Astrocyte (in vitro differentiated cells and primary cell): ENCODE data around the gene FAM168A. TPM values are rescaled to one million over a fixed set of nuclear protein-coding genes. Genes with fewer than 3 reads are reported as not detected.

ENCODE experiments used
- DNase-seq: peaks from one replicate; pipeline ENCODE4 v3.0.0-alpha.2; 2010; ENCODE audit warnings: low read depth
- FAIRE-seq: peaks from 2 replicates; lab custom pipeline; 2011; peaks lifted over from hg19 to GRCh38; lab: Jason Lieb, UNC
- H2AFZ ChIP-seq: 2 replicates; pipeline ENCODE4 v1.6.0; 2012; ENCODE audit warnings: low read depth, low read length, inconsistent platforms
- H3K27ac ChIP-seq: 2 replicates; pipeline ENCODE4 v1.5.1; 2011; ENCODE audit warnings: low read depth, low read length, inconsistent platforms
- H3K27me3 ChIP-seq: 2 replicates; pipeline ENCODE4 v1.6.0; 2011; ENCODE audit warnings: low read length, inconsistent platforms; ENCODE audit not compliant: insufficient read depth
- H3K36me3 ChIP-seq: 2 replicates; pipeline ENCODE4 v1.5.1; 2011; ENCODE audit warnings: low read length, inconsistent platforms; ENCODE audit not compliant: insufficient read depth
- H3K4me1 ChIP-seq: 2 replicates; pipeline ENCODE4 v1.5.1; 2011; ENCODE audit warnings: low read length, inconsistent platforms; ENCODE audit not compliant: insufficient read depth
- H3K4me2 ChIP-seq: 2 replicates; pipeline ENCODE4 v1.6.0; 2012; ENCODE audit warnings: low read length, inconsistent platforms
- H3K4me3 ChIP-seq: 2 replicates; pipeline ENCODE4 v1.5.1; 2011; ENCODE audit warnings: low read depth, mild to moderate bottlenecking, low read length, inconsistent platforms; ENCODE audit not compliant: insufficient read depth
- H3K79me2 ChIP-seq: 2 replicates; pipeline ENCODE4 v1.6.0; 2012; ENCODE audit warnings: mild to moderate bottlenecking, low read length, inconsistent platforms; ENCODE audit not compliant: insufficient read depth
- H3K9ac ChIP-seq: 2 replicates; pipeline ENCODE4 v1.6.0; 2012; ENCODE audit warnings: mild to moderate bottlenecking, low read length, inconsistent platforms
- H3K9me3 ChIP-seq: 2 replicates; pipeline ENCODE4 v1.5.1; 2012; ENCODE audit warnings: low read depth, mild to moderate bottlenecking, low read length, inconsistent platforms; ENCODE audit not compliant: insufficient read depth
- H4K20me1 ChIP-seq: 2 replicates; pipeline ENCODE4 v1.6.0; 2012; ENCODE audit warnings: low read length, inconsistent platforms; ENCODE audit not compliant: insufficient read depth
- H3K27ac Mint-ChIP-seq: one replicate; pipeline ENCODE4 v1.8.0; 2021; ENCODE audit warnings: mild to moderate bottlenecking, mixed read lengths; ENCODE audit not compliant: unreplicated experiment
- H3K27me3 Mint-ChIP-seq: one replicate; pipeline ENCODE4 v1.8.0; 2021; ENCODE audit warnings: low read depth, mixed read lengths; ENCODE audit not compliant: unreplicated experiment
- H3K36me3 Mint-ChIP-seq: one replicate; pipeline ENCODE4 v1.8.0; 2021; ENCODE audit warnings: low read depth, mixed read lengths; ENCODE audit not compliant: unreplicated experiment
- H3K4me1 Mint-ChIP-seq: one replicate; pipeline ENCODE4 v1.8.0; 2021; ENCODE audit warnings: low read depth, mixed read lengths; ENCODE audit not compliant: unreplicated experiment
- H3K4me3 Mint-ChIP-seq: one replicate; pipeline ENCODE4 v1.8.0; 2021; ENCODE audit warnings: mild to moderate bottlenecking, moderate library complexity, mixed read lengths; ENCODE audit not compliant: unreplicated experiment
- H3K9me3 Mint-ChIP-seq: one replicate; pipeline ENCODE4 v1.8.0; 2021; ENCODE audit warnings: mild to moderate bottlenecking, mixed read lengths; ENCODE audit not compliant: unreplicated experiment
- CTCF ChIP-seq: IDR thresholded peaks from 2 replicates; pipeline ENCODE4 v1.5.1; 2011; ENCODE audit warnings: low read depth, mild to moderate bottlenecking, inconsistent platforms, low read length, moderate library complexity; ENCODE audit not compliant: insufficient read depth
- EZH2 ChIP-seq: IDR thresholded peaks from 2 replicates; pipeline ENCODE4 v1.6.1; 2012; ENCODE audit warnings: mild to moderate bottlenecking, low read length, inconsistent platforms; ENCODE audit not compliant: insufficient read depth
- total RNA-seq: library from RNA; stranded (reverse); gene quantifications from 2 replicates; pipeline ENCODE4 v1.2.1, GENCODE V29; 2021

FAM168A gene
- total RNA-seq, 1 donor from 2014 or later, result 44.8 TPM

GRCh38 chr11:73547706-73548595 lies 50.0 kb downstream of the FAM168A start:
- FAIRE-seq, result no peak

GRCh38 chr11:73542175-73542574 lies 55.7 kb downstream of the FAM168A start:
- DNase-seq, result no peak
- Mint-ChIP-seq H3K27ac (no peak overlapping the region), H3K36me3 (no peaks in the 10 kb centered on the region), H3K27me3 (no peaks in the 10 kb centered on the region), H3K4me1 (peaks cover 12% of the 10 kb centered on the region), H3K4me3 (no peak overlapping the region), H3K9me3 (no peaks in the 10 kb centered on the region)
- Histone ChIP-seq H3K4me1 (no peaks in the 10 kb centered on the region), H3K27ac (no peak overlapping the region), H3K79me2 (peaks cover 9% of the 10 kb centered on the region), H3K36me3 (no peaks in the 10 kb centered on the region), H3K9ac (no peak overlapping the region), H3K4me3 (no peak overlapping the region), H3K4me2 (no peak overlapping the region), H3K27me3 (no peaks in the 10 kb centered on the region), H4K20me1 (peaks cover 45% of the 10 kb centered on the region), H3K9me3 (no peaks in the 10 kb centered on the region), H2AFZ (no peak overlapping the region)
- no peak for TF ChIP-seq EZH2
- no peak for TF ChIP-seq CTCF
- FAIRE-seq, result no peak

More at GRCh38 chr11:73547706-73548595, 50.0 kb downstream of the FAM168A start:
- peaks cover 13% of the 10 kb centered on the region for H3K79me2 ChIP-seq
- Mint-ChIP-seq H3K36me3 (no peaks in the 10 kb centered on the region), H3K4me1 (peaks cover 9% of the 10 kb centered on the region), H3K27ac (no peak overlapping the region), H3K4me3 (no peak overlapping the region), H3K9me3 (no peaks in the 10 kb centered on the region), H3K27me3 (no peaks in the 10 kb centered on the region)
- no peak overlapping the region for H3K4me2 ChIP-seq
- H3K36me3 ChIP-seq, result no peaks in the 10 kb centered on the region
- H3K4me1 ChIP-seq, result no peaks in the 10 kb centered on the region
- H3K27ac ChIP-seq, result no peak overlapping the region
- no peak overlapping the region for H3K9ac ChIP-seq
- H3K4me3 ChIP-seq, result no peak overlapping the region
- TF ChIP-seq EZH2, result no peak
- TF ChIP-seq CTCF, result no peak
- H3K9me3 ChIP-seq, result no peaks in the 10 kb centered on the region
- no peak overlapping the region for H2AFZ ChIP-seq
- no peaks in the 10 kb centered on the region for H3K27me3 ChIP-seq
- DNase-seq, result no peak
- peaks cover 52% of the 10 kb centered on the region for H4K20me1 ChIP-seq
